GM19351 (cell line): ENCODE measurements around the gene ZSWIM8.
"Not testable (repeated sequence)": the region's sequence is repeated elsewhere in the genome, so short reads cannot be mapped to it uniquely, and the experiment has no call there.

Experiments
- ATAC-seq: cut with Tn5 transposase; IDR thresholded peaks from one replicate; pipeline ENCODE4 v1.9.1; 2021; ENCODE audit warnings: mild to moderate bottlenecking, moderate library complexity; ENCODE audit not compliant: unreplicated experiment

ZSWIM8 gene

DNA sequence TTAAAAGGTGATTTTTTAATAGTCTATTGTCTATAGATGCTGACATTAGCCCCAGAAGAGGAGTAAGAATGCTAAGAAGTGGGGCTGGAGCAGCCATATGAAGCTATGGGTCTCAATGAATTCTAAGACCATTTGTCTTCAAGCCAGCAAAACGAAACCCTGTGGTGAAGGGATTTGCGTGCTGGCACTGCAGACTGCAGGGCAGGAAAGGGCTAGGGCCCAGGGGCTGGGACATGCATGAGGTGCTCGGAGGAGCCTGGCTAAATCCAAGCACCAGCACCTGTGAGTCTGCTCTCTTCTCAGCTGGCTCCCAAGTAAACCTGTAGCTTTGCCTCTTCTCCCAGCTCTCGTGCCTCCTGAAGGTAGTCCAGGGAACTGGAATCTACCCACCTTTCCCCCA lies 27.3 kb downstream of the ZSWIM8 start:
- no peak for ATAC-seq

DNA sequence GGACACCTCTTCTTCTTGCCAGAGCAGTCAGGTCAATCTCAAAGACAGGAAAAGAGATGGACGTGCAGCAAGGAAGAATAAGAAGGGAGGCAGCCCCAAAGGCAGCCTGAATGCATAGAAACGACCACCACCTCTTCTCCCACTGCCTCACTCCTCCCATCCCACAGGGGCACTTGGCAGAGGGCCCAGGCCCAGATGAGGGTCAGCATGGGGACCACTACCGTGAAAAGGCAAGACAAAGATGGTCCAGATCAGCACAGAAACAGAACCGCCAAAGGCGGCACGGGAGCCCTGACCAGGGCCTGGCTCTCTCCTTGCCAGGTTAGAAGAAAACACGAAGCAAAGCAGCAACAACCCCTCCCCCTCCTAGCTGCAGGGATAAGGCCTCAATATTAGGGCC lies 27.9 kb downstream of the ZSWIM8 start:
- ATAC-seq, result no peak

DNA sequence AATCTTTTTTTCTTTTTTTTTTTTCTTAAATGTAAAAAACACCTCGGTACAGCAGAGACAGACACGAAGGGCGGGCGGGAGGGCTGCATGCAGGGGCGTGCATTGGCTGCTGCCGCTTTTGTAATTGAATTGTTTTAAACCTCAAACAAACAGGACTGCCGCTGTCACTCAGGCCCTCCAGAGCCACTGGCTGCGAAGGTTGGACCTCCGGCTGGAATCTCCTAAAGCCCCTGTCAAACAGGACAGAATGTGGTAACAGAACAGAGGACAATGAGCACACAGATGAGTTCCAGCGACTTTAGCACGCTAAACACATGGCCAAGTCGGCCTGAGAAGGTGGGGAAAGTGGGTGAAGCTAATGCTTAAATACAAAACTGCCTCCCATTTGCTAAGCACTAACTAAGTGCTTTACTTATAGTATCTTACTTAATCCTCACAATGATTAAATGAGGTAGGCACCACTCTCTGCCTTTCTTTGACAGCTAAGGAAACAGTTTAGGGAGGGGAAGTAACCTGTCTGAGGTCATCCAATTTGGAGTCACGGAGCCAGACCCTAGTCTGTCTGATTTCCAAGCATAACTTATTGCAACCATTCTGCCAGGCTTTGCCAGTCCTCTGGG lies 29.0 kb downstream of the ZSWIM8 start:
- no peak for ATAC-seq

DNA sequence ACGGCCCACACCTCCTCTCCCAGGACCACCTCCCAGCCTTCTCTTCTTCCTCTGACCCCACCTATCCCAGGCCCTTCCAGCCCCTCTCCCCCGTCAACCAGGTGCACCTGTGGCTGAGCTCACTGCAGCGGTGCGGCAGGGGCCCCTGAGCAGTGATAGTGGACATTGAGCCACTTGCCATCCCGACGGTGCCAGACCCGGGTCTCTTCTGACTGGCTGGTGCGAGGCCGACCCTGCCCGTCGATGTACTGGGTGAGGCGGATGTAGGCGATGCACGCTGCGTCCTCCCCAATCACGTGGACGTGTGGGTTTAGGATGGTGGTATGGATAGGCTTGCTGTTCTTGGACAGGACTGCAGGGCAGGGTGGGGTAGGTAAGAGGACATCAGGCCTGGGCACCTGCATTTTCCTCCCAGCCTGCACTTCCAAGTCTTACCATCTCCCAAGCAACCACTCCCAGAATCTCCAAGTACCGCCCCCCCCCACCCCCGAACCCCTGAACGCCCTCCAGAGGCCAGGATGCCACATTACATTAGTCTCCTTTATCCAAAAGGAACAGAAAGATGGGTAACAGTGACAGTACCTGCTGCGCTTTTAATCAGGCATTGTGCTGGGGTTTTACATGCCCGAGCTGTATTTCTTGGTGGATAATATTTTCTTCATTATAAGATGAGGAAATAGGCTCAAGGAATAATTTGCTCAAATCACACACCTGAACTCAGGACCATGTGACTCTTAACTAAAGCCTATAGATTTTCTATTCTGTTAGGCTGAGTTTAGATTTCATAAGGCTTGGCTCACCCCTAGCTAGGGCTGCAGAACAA lies 29.7 kb downstream of the ZSWIM8 start:
- no peak for ATAC-seq

DNA sequence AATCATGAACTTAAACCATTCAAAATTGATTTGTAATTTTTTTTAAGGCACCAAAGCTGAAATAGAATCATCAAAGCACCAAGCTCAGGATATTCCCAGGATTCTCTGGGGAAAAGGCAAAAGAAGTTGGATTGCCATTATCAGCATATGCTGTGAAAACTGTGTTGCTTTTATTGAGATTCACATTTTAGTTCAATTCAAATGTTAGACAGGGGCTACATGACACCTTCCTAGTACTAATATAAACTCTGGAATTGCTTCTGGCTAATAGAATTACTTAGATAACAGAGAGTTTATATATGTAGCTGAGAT lies 30.3 kb downstream of the ZSWIM8 start:
- ATAC-seq, result no peak

DNA sequence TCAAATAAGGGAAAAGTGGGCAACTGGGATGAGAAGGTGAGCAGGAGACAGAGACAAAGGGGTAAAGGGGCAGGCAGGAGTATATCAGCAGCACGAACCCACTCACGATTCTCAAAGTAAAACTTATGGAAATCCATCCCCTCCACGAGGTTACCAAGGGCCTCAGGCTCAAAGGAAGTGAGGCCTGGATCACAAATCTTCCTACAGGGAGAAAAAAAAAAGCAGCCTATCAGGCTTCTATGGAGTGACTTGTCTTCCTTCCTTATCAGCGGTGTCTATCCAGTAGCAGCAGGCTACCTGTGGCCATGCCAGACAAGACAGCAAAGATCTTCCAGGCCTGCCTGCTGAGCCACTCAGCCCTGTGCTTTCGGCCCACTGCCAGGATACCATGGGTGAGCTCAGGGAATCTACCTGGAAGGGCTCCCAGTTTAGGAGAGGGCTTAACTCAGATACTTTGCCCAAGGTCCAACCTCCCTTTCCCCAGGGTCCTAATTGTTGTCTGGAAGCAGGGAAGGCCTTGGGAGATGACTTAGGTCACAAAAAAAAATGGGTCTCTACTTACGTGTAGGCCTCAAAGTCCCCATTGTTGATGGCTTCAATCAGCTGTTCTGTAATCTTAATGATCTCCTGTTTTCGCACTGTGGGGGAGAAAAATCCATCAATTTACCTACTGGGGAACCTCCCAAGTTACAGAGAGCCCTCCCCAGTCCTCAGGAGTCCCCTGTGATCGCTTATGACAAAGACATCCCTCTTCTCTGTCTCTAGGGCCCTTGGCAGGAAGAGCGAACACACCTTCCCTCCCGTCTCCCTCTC lies 31.7 kb downstream of the ZSWIM8 start:
- no peak for ATAC-seq

DNA sequence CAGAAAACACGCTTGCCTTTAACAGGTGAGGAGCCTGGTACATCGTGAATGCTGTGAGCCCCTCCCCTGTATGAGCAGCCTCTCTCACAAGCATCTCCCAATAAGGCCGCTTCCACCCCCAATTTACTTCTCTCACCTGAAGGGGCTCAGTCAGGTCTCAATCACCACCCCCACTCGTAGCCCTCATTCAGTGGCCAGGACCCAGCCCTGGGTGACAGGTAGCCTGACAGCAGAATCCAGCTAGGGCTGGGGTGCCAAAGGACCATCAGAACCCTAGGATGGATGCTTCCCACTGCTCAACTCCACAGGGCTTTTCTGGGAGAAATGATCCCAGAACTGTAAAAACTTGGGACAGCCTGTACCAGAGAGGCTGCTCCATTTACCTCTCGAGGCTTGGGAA lies 32.4 kb downstream of the ZSWIM8 start:
- no peak for ATAC-seq

DNA sequence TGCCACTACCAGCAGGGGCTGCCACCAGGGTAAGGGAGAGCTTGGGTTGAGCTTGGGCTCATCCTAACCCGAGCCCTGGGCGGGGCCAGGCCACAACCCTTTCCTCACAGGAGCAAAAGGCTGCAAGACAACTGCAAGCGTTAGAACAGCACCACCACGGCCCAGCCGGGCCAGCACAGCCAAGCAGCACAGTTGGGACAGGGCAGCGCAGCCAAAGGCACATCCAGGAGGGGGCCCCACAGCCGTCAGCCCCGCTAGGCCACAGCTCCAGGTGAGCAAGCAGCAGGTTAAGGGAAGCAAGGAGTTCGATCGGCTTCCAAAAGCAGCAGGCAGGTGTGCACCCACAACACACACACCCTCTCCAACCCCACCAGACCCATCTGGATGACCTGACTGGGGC lies 33.0 kb downstream of the ZSWIM8 start:
- no peak for ATAC-seq

DNA sequence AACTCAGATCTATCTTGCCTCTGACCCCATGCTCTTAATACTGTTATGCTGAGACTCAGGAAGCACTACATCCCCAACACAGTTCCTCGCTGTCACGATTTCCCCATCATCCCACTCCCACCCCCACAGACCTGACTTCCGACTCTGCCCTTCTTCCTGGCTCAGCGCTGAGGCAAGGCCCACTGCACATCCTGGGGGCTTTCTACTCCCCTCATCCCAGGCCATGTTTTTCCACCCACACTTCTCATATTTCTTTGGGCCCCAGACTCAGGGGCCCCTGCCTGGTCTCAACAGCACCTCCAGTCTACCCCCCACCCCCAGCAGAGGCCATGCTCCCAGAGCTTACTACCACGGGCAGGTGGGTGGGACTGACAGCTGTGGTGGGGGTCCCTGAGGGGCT lies 33.7 kb downstream of the ZSWIM8 start:
- ATAC-seq, result no peak

DNA sequence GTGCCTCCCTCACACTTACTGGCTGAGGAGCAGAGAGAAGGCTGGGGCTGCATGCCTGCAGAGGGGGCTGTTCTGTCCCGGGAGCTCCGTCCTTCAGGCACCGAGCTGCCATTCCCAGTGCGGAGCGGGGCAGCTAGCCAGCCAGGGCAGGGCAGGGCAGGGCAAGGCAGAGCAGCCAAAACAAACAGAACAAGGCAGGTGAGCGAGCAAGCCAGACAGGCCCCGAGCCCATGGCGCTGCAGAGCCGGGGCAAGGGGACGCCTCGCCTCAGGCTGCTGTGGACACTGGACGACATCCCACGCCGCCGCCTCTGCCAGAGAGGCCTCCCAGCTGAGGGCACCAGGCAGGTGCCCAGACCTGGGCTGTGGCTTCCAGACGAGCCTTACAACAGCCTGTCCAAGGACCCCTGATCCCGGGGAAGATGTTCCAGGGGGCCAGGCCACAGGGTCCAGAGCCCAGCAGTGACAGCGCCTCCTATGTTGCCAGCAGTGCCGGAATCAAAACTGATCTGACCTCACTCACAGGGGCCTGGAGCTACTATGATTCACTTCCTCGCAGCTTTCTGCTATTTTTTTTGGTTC lies 34.2 kb downstream of the ZSWIM8 start:
- ATAC-seq, result no peak

DNA sequence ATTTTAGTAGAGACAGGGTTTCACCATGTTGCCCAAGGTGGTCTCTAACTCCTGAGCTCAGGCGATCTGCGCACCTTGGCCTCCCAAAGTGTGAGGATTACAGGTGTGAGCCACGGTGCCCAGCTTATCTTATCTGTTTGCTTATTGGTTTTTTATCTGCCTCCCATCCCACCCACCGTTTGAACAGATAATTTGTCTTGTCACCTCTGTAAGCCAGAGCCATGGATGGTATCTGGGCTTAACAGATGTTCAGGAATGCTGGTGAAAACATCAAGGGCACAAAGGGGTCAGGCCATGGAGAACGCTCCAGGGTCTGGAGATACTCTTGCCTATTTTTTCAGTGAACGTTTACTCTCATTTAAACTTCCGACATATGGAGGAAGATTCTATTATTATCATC lies 38.0 kb downstream of the ZSWIM8 start:
- ATAC-seq, result no peak

DNA sequence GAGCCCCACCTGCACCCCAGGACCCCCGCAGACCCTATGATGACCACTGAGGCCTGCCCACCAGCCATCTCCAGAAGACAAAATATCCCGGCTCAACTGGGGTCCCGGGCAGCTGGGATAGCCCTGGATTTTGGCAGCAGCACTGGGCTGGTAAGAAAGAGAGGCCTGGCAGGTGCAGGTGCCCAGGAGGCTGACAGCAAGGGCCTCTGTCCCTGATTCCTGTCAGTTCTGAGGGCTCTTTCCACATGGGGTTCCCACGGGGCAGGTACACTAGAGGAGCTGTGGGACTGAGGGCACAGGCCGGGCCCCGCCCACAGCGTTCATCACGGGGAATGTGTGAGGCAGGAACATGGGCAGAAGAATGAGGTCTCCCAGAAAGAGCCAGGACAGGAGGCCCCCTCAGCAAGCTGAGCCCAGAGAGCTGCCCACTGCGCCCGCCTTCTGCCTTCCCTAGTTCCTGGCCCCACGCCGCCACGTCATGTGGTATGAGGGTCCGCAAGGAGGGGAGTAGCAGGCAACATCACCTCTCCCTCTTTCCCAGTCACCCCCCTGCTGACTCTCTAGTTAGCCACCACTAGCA lies 38.8 kb downstream of the ZSWIM8 start:
- ATAC-seq, result no peak

DNA sequence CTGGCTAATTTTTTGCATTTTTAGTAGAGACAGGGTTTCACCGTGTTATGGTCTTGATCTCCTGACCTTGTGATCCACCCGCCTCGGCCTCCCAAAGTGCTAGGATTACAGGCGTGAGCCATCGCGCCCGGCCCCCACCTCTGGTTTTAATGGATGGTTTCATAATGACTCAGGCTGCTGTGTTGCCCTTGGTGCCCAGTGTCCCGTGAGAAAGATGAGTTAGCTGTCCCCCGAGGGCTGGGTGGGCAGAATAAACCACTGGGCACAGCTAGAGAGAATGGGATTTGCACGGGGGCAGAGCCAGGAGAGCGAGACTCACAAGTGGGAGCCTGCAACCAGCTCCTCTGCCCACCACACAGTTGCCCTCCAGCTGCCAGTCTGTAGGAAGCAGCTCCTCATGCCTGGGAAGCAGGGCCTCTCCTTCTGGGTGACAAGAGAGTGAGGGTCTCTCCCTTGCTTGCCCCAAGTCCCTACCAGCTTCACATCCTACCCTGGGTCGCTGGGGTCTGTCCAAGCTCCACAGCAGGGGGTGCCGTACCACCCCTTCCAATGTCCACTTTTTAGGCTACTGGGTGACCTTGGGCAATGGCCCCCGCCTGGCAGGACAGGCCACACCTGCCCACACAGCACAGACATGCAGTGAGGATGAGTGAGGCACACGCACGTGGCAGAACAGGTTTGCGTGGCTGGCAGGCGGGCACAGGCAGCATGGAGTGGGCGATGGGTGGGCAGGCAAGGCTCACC lies 42.1 kb downstream of the ZSWIM8 start:
- ATAC-seq, result no peak

DNA sequence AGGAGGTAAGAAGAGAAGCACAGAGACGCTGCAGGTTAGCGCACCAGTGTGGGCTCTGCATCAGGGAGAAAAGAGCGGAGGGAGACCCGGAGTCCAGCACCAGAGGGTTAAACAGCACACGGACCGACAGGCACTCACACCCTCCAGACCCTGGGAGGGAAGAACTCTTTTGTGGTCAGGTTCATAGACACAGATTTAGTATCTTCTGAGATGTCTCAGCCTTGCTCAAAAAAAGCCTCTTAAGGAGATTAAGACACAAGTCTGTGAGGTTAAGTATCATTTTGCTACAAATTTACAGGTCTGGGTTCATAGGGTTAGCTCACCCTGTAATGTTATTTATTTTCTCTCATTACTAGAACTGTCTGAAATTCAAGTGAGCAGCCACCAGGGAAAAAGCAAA lies 42.8 kb downstream of the ZSWIM8 start:
- no peak for ATAC-seq

DNA sequence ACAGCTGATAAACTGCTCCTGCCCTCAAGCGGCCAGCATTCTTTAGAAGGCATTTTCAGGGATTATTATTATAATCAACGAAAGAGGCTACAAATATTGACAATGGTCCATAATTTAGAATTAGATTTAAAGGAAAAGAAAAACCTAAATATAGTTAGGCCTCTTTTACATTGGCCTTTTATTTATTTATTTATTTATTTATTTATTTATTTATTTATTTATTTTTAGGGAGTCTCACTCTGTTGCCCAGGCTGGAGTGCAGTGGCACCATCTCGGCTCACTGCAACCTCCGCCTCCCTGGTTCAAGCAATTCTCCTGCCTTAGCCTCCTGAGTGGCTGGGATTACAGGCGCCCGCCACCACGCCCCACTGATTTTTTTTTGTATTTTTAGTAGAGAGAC lies 43.7 kb downstream of the ZSWIM8 start:
- not testable (repeated sequence) for ATAC-seq

DNA sequence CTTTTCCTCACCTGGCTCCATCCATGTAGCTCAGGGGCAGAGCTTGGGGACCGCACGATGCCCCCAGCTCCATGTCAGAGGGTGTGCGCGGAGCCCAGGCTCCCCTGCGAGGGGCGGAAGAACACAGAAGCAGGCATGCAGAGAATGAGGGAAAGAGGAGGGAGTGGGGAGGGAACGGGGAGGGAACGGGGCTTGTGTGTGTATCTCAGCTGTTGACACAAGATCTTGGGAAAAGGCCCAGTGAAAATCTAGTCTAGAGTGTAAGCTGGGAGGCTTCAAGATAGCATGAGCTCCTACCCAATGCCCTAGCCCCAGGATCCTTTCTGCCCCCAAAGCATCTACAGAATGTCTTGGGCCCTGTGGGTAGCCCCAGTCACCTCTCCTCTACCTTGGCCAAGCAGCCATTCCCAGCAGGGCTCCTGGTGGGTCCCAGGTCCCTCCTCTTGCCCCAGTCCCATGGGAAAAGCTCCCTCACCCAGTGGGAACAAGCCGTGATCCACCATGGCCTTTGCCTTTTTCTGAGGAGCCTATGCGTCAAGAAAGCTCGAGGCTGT lies 51.1 kb downstream of the ZSWIM8 start:
- ATAC-seq, result no peak

DNA sequence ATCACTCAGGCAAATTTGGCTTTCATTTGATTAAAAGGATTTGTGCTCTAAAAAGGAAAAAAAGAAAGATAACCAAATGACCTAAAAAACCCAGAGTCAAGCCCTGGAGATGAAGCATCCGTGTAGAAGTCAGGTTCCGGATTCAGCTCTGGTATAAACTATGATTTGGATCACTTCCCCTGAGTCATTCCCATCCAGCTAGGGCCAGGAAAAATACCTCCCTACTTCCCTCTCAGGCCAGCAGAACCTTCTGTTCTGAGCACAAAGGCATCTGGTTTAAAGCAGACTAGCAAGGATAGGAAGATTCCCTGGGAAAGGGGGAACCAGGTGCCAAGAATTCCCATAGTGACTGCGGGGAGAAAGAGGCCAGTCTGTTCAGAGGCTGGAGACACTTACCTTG lies 51.7 kb downstream of the ZSWIM8 start:
- ATAC-seq, result no peak

DNA sequence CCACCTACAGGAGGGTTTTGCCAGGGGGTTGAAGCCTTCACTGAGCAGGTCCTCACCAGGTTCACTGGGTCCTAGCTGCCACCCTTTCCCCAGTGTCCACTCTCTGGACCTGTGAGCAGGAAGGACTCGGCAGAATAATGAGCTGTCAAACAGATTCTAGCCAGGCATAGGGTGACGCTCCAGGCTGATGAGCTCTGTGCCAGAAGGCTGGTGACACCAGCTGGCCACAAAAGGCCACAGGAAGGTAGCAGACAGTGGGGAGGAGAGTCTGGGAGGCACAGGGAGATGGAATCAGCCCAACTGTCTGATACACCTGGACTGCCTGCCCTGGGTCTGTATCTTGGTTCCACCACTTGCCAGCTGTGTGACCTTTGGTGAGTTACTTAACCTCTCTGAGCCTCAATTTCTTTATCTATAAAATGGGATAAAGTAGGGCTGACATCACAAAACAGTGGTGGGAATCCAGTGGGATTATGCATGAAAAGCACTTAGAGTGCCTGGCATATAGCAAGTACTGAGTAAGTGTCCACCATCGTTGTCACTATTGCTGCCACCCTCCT lies 52.7 kb downstream of the ZSWIM8 start:
- ATAC-seq, result no peak

DNA sequence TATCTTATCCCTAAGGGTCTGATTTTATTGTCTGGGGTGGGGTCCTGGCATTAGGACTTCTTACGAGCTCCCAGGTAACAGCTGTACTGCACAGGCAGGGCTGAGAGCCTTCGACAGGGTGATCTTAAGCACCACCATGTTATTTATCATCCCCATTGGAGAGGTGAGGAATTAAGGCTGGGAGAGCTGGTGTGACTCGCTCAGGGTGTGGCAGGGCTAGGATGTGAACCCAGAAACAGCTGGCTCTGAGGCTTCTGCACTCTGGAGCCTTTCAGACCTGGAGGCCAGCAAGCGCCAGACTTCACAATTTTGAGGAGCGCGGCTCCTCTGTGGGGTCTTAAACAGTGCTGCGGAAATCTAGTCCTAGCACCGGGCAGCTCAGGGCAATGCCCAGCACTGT lies 53.4 kb downstream of the ZSWIM8 start:
- no peak for ATAC-seq
